ENCODE measurements around the gene LLGL2. TPM values are rescaled to one million over a fixed set of nuclear protein-coding genes. Genes with fewer than 3 reads are reported as not detected.

Gene LLGL2
- total RNA-seq, 1 experiment from 2014 or later = 19.8 TPM

- Mint-ChIP-seq H3K27me3 (ENCODE audit: insufficient read depth, unreplicated experiment) (no peaks in the 10 kb centered on the region), H3K36me3 (ENCODE audit: insufficient read depth, unreplicated experiment) (peaks cover 16% of the 10 kb centered on the region), H3K4me1 (ENCODE audit: insufficient read depth, unreplicated experiment) (no peaks in the 10 kb centered on the region), H3K27ac (ENCODE audit: low read depth, unreplicated experiment) (no peak overlapping the region), H3K9me3 (ENCODE audit: unreplicated experiment) (no peaks in the 10 kb centered on the region), H3K4me3 (ENCODE audit: unreplicated experiment) (no peak overlapping the region)
- intact Hi-C loops (cut with micrococcal nuclease) = no loop called here
- POLR2A ChIA-PET = interaction anchor here (0.7 to 1.0 kb wide), 2 partner anchors 9 to 290 kb away, joined by 3 read pairs; no protein-coding TSS in a partner anchor
- no TSS peak for BruUV-seq (replicated peaks)
- DNase-seq (ENCODE audit: unreplicated experiment) = no peak
- CTCF ChIA-PET = interaction anchor here (0.7 to 1.4 kb wide), 2 partner anchors 14 to 26 kb away, joined by 3 to 4 read pairs; partner anchors contain the start of gene TSEN54
- no peak for TF ChIP-seq CTCF (IDR thresholded peaks at IDR 0.05; ENCODE audit: unreplicated experiment)
Measured at GRCh38 chr17:75490173-75490743, 35.2 kb upstream of the LLGL2 start.

- intact Hi-C loops (cut with micrococcal nuclease) = no loop called here
- Mint-ChIP-seq H3K4me1 (ENCODE audit: insufficient read depth, unreplicated experiment) (no peaks in the 10 kb centered on the region), H3K27ac (ENCODE audit: low read depth, unreplicated experiment) (no peak overlapping the region), H3K4me3 (ENCODE audit: unreplicated experiment) (no peak overlapping the region), H3K27me3 (ENCODE audit: insufficient read depth, unreplicated experiment) (no peaks in the 10 kb centered on the region), H3K9me3 (ENCODE audit: unreplicated experiment) (no peaks in the 10 kb centered on the region), H3K36me3 (ENCODE audit: insufficient read depth, unreplicated experiment) (peaks cover 16% of the 10 kb centered on the region)
- CTCF ChIA-PET = no interaction called here
- BruUV-seq (replicated peaks) = no TSS peak
- TF ChIP-seq CTCF (IDR thresholded peaks at IDR 0.05; ENCODE audit: unreplicated experiment) = no peak
- DNase-seq (ENCODE audit: unreplicated experiment) = no peak
- POLR2A ChIA-PET = no interaction called here
Measured at GRCh38 chr17:75490953-75491649, 34.4 kb upstream of the LLGL2 start.

GRCh38 chr17:75491680-75492079 is 33.8 kb upstream of the LLGL2 start:
- peaks cover 21% of the 10 kb centered on the region for H3K36me3 Mint-ChIP-seq (ENCODE audit: insufficient read depth, unreplicated experiment)
- no peak overlapping the region for H3K4me3 Mint-ChIP-seq (ENCODE audit: unreplicated experiment)
- intact Hi-C loops (cut with micrococcal nuclease) = no loop called here
- no peaks in the 10 kb centered on the region for H3K27me3 Mint-ChIP-seq (ENCODE audit: insufficient read depth, unreplicated experiment)
- CTCF ChIA-PET = interaction anchor here (0.6 kb wide), 1 partner anchor 86 kb away, joined by 3 read pairs; no protein-coding TSS in a partner anchor
- POLR2A ChIA-PET = no interaction called here
- TF ChIP-seq CTCF (IDR thresholded peaks at IDR 0.05; ENCODE audit: unreplicated experiment) = no peak
- H3K9me3 Mint-ChIP-seq (ENCODE audit: unreplicated experiment) = no peaks in the 10 kb centered on the region
- H3K4me1 Mint-ChIP-seq (ENCODE audit: insufficient read depth, unreplicated experiment) = no peaks in the 10 kb centered on the region
- no peak overlapping the region for H3K27ac Mint-ChIP-seq (ENCODE audit: low read depth, unreplicated experiment)
- no TSS peak for BruUV-seq (replicated peaks)
- DNase-seq (ENCODE audit: unreplicated experiment) = no peak

GRCh38 chr17:75492555-75493168 is 32.8 kb upstream of the LLGL2 start:
- Mint-ChIP-seq H3K4me3 (ENCODE audit: unreplicated experiment) (no peak overlapping the region), H3K27me3 (ENCODE audit: insufficient read depth, unreplicated experiment) (no peaks in the 10 kb centered on the region), H3K36me3 (ENCODE audit: insufficient read depth, unreplicated experiment) (peaks cover 24% of the 10 kb centered on the region), H3K4me1 (ENCODE audit: insufficient read depth, unreplicated experiment) (no peaks in the 10 kb centered on the region), H3K9me3 (ENCODE audit: unreplicated experiment) (no peaks in the 10 kb centered on the region), H3K27ac (ENCODE audit: low read depth, unreplicated experiment) (no peak overlapping the region)
- intact Hi-C loops (cut with micrococcal nuclease) = no loop called here
- CTCF ChIA-PET = interaction anchor here (0.6 kb wide), 1 partner anchor 195 kb away, joined by 3 read pairs; no protein-coding TSS in a partner anchor
- no peak for TF ChIP-seq CTCF (IDR thresholded peaks at IDR 0.05; ENCODE audit: unreplicated experiment)
- POLR2A ChIA-PET = interaction anchor here (0.7 kb wide), 1 partner anchor 79 kb away, joined by 6 read pairs; no protein-coding TSS in a partner anchor
- no TSS peak for BruUV-seq (replicated peaks)
- no peak for DNase-seq (ENCODE audit: unreplicated experiment)
